CD4-positive, alpha-beta T cell treated with Interleukin-1 beta for 1 hour (primary cell): ENCODE results near the gene ILK.

Source experiments
- DNase-seq, 2 donors: peaks; one replicate each; pipeline ENCODE4 v3.0.0-alpha.2; 2020 to 2022

The ILK gene

GRCh38 chr11:6574816-6575715 lies 28.5 kb upstream of the ILK start:
- no peak for DNase-seq

DNA sequence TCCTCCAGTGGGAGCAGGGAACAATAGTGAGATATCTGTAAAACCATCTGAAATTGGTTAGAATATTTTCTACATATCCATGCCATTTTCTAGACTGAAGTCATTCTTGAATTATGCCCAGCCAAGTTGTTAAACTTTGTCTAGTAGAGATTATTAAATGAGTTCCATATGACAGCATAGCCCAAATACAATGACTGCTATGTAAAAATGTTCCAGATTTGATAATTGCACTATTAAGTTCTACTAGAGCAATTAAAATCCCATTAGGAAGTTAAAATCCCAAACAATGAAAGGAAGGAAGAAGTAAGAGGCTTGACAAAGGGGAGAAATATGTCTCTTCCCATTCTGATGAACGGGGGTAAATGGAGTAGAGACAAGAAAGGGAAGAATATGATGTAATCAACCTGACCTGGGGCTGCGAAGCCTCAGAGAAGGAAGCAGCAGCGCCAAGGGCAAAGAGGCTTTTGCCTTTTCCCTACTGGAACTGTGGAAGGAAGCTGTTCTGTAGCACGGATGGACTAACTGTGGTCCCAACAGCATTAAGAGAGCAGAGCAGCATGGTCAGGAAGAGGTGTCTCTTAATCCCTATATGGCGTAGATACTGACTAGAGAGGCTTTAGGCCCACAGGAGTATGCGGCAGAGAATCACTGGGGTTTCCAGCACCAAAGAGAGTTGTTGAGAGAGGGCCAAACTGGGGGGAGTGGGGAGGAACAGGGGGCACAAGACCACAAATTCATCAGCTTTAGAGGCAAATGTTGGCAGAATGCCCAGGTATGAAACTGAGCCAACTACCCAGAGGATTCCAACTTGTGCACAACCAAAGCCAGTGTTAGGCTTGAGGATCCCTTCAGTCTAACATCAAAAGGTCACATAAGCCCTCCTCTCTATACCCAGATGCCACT lies 26.9 kb upstream of the ILK start:
- no peak for DNase-seq

GRCh38 chr11:6578134-6578533 lies 25.4 kb upstream of the ILK start:
- DNase-seq: no peak

DNA sequence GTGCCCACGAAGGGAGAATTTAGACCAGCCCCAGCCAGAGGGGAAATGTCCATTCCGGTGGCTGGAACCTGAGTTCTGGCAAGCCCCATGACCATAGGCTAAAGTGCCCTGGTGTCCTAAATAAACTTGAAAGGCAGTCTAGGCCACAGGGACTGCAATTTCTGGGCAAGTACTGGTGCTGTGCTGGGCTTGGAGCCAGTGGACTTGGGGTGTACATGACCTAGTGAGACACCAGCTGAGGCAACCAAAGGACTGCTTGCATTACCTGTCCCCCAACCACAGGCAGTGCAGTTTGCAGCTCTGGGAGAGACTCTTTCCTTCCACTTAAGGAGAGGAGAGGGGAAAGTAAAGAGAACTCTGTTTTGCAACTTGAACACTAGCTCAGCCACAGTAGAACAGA lies 23.9 kb upstream of the ILK start:
- DNase-seq: no peak

DNA sequence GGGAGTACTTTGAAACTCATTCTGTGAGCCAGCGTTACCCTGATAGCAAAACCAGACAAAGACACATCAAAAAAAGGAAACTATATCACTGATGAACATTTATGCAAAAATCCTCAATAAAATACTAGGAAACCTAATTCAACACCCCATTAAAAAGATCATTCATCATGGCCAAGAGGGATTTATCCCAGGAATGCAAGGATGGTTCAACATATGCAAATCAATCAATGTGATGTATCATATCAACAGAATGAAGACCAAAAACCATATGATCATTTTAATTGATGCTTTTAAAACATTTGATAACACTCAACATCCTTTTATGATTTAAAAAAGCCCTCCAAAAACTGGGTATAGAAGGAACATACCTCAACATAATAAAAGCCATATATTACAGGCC lies 20.0 kb upstream of the ILK start:
- DNase-seq: no peak

DNA sequence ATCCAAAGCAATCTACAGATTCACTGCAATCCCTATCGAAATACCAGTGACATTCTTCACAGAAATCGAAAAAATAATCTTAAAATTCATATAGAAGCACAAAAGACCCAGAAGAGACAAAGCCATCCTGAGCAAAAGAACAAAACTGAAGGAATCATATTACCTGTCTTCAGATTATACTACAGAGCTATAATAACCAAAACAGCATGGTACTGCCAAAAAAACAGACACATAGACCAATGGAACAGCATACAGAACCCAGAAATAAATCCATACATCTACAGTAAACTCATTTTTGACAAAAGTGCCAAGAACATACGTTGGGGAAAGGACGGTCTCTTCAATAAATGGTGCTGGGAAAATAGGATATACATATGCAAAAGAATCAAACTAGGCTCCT lies 19.0 kb upstream of the ILK start:
- no peak for DNase-seq

GRCh38 chr11:6586434-6587359 lies 16.9 kb upstream of the ILK start:
- DNase-seq: no peak

DNA sequence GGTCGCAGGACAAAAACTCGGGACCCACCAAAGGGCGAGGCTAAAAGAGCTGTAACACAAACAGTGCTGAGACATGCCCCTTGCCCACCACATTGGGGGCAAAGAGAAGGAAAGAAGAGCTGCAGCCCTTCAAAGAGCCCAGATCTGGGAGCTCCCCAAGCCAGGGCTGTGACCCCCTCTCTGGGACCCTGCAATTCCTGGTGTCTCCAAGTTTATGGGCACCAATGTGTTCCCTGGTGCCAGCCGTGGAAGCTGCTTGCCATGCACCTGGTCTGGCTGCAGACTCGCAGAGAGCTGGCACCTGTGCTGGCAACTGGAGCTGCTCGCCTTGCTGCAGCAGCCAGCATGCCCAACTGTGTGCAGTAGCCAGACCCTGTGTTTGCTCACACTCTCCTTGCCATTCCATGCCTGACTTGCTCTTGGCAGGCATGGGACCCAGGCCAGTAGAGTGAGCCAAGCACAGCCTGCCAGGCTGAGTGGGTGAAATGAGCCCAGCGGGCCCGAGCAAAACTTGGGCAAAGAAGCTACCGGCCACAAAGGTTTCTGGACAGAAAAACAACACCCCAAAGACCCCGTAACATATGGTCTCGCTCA lies 16.1 kb upstream of the ILK start:
- no peak for DNase-seq

- no peak for DNase-seq
Observed at GRCh38 chr11:6588018-6588417, 15.6 kb upstream of the ILK start.

- no peak for DNase-seq
Observed at GRCh38 chr11:6594142-6594768, 9.3 kb upstream of the ILK start.

GRCh38 chr11:6596239-6596877 lies 7.2 kb upstream of the ILK start:
- DNase-seq: no peak

DNA sequence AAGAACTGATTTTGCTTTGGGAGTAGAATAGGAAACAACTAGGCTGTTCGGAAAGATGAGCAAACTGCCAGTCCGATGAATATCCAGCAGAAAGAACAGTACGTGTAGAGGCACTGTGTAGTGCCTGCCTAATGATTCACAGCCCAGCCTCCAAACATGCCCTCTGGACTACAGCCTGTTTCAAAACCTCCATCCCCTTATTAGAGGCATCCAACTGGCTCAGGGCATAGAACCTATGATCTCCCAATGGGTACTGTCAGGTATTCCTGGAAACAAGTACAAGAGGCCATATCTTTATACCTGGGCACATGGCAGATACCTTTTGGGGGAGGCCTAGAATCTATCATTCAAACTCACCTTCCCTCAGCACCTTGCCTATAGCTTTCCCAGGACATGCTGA lies 5.0 kb upstream of the ILK start:
- no peak for DNase-seq

DNA sequence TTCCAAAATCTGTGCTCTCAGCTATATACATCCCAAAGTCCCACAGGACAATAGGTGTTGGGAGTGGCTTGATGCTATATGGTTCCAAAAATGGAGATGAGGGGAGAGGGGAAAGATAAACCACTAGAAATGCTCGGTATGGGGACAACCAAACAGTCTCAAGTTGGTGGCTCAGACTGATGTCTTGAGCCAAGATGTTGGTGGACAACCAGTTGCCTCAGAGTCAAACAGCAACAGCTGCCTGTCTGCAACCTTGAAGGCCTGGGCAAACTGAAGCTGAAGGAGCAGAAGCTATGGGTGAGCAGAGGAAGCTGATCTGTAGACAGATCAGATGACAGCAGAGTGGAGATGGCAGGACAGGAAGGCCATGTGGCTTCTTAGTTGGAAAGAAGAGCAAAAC lies 4.1 kb upstream of the ILK start:
- DNase-seq: no peak

- no peak for DNase-seq
Observed at GRCh38 chr11:6599881-6600390, 3.6 kb upstream of the ILK start.

DNA sequence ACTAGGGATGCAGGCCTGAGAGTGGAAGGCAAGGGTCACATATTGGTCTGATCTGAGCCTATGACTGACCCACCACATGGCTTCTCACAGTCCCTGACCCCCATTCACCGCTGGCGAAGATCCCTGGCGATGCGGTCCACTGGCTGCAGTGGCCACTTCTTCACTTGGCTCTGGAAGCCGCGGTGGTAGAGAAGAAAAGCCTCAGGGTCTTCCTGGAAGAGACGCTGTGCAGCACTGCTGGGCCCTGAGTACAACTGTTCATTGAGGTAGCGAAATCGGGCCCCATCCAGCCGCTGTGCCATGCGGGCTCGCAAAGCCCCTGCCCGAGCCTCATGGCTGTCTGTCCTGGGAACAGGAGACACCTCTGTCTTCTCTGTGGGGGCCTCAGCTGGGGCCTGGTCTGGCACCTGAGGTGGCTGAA lies 2.5 kb upstream of the ILK start:
- no peak for DNase-seq

DNA sequence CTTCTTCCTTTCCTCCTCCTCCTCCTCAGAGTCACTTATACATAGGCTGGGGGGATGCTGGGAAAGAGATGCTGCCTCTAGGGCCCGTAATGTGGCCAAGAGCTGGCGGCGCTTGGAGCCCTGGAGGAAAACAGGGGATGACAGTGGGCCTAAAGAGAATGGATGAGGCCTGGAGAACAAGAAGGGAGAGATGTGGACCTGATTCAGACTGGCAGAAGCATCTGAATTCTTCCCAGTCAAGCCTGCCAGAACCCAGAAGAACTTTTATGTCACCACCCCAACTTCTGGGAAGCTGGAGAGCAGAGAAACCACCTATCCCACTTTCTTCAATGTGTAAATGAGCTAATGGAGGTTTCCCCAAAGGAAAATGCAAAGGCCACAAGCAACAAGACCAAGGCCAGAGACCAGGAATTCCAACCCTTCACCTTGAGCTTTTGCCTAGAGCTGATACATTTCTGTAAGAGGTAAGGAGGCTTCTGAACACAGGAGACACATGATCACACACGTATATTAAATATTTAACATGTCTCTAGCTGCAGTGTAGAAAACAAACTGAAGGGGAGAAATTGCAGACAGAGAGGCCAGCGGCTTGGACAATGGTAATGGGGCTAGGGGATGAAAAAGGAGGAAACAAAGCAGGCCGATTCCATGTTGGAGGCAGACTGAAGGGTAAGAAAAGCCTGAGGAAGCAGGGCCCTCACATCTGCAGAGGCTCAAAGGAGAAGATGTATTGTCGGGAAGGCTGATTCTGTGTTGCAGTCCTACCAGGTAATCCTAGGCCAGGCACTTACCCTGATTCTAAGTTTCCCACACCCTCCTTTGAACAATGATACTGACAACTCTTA lies 1.3 kb upstream of the ILK start:
- no peak for DNase-seq

- DNase-seq: peak; percentile 63 to 67
Observed at GRCh38 chr11:6604081-6604626, 580 bp downstream of the ILK start.

- DNase-seq: no peak
Observed at GRCh38 chr11:6604790-6605189, 1.2 kb downstream of the ILK start.

DNA sequence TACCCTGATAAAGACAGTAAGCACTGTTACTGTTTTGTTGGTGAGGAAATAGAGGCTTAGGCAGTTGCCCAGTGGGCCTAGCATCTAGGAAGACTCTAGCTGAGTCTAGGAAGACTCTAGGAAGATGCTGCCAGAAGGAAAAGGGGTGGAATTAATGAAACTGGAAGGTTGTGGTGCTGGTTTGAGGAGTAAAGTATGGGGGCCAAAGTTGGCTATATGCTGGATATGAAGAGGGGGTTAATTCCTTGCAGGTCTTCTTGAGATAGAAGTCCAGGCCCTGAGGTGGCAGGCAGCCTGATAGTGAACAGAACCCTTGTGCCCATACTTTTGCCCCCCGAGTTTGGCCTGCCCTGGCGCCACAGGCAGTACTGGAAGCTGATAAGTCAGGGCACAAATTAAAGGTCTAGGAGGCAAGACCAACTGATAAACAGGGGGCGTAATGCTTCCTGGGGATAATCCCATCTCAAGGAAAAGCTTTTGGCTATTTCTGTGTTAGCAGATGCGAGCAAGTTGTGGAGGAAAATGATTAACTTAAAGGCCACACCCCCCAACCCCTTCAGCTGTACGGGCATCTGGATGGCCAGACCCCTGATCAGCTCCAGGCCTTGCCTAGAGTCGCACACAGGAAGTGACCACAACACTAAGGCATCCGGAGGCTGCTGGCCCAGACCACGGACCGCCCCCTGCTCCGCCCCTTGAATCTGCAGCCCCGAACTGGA lies 3.1 kb downstream of the ILK start:
- peak; percentile 68 to 75 for DNase-seq
